Measurements from ENCODE around the gene EXTL2. TPM values are rescaled to one million over a fixed set of nuclear protein-coding genes. Genes with fewer than 3 reads are reported as not detected.
"Not testable (repeated sequence)": the region's sequence is repeated elsewhere in the genome, so short reads cannot be mapped to it uniquely, and the experiment has no call there.

The EXTL2 gene
- total RNA-seq, 2 donors from 2014 or later = 4.0 to 4.9 TPM

GRCh38 chr1:100832694-100833428 lies 61.8 kb downstream of the EXTL2 start:
- no peak overlapping the region for H3K4me3 Mint-ChIP-seq
- H3K27me3 Mint-ChIP-seq (ENCODE audit: low read depth) = peaks cover 7% of the 10 kb centered on the region
- DNase-seq (no peak), ATAC-seq (replicated peaks in 1 of 2) (no peak)
- H3K27ac Mint-ChIP-seq = no peak overlapping the region
- no peaks in the 10 kb centered on the region for H3K36me3 Mint-ChIP-seq (ENCODE audit: insufficient read depth in 2 of 2)
- peaks cover 0 to 2% of the 10 kb centered on the region in 2 donors for H3K9me3 Mint-ChIP-seq
- H3K4me1 Mint-ChIP-seq (ENCODE audit: low read depth) = no peaks in the 10 kb centered on the region

GRCh38 chr1:100825666-100826065 lies 69.0 kb downstream of the EXTL2 start:
- not testable (repeated sequence) for H3K27ac Mint-ChIP-seq; H3K4me1 Mint-ChIP-seq (ENCODE audit: low read depth); H3K27me3 Mint-ChIP-seq (ENCODE audit: low read depth); H3K4me3 Mint-ChIP-seq; DNase-seq; H3K36me3 Mint-ChIP-seq (ENCODE audit: insufficient read depth in 2 of 2); ATAC-seq (replicated peaks in 1 of 2)
- H3K9me3 Mint-ChIP-seq = peaks cover 7 to 11% of the 10 kb centered on the region in 2 donors

Other genes with a start within 250 kb of the EXTL2 start
- under 1 TPM; 0.41 to 0.58 TPM for gene VCAM1, start 175.1 kb downstream of the EXTL2 start, total RNA-seq
- 10 to 100 TPM; 39.3 to 48.7 TPM for gene SLC30A7, start 1.2 kb upstream of the EXTL2 start, total RNA-seq
- gene DPH5, start 130.9 kb upstream of the EXTL2 start, total RNA-seq = 10 to 100 TPM; 50.2 to 64.2 TPM

Measured in activated T-cell treated with anti-CD3 and anti-CD28 coated beads, Interleukin-2, amount 50 U/mL, for 72 hours (primary cell).